SU-DHL-6 (cell line): ENCODE results near the gene LRRC25.

Source experiments
- EZH2phosphoT487 ChIP-seq: fragments of 200-600 bp; sonication (generic), shearing (Covaris generic); conservative IDR thresholded peaks from 2 replicates; pipeline ENCODE4 v1.6.1; 2018; ENCODE audit warnings: mild to moderate bottlenecking, antibody characterized with exemption, low read length, moderate library complexity, mixed read lengths
- TF ChIP-seq, protein P1 (sequence below): fragments of 200-600 bp; sonication (generic); IDR thresholded peaks from one replicate; pipeline ENCODE4 v1.5.1; 2017; ENCODE audit warnings: antibody characterized with exemption, mild to moderate bottlenecking, low read length, moderate library complexity; ENCODE audit not compliant: insufficient read depth, poor library complexity, severe bottlenecking

GRCh38 chr19:18435842-18436670 is 38.6 kb upstream of the LRRC25 start:
- TF ChIP-seq EZH2phosphoT487 = no peak
- TF ChIP-seq, protein P1, sequence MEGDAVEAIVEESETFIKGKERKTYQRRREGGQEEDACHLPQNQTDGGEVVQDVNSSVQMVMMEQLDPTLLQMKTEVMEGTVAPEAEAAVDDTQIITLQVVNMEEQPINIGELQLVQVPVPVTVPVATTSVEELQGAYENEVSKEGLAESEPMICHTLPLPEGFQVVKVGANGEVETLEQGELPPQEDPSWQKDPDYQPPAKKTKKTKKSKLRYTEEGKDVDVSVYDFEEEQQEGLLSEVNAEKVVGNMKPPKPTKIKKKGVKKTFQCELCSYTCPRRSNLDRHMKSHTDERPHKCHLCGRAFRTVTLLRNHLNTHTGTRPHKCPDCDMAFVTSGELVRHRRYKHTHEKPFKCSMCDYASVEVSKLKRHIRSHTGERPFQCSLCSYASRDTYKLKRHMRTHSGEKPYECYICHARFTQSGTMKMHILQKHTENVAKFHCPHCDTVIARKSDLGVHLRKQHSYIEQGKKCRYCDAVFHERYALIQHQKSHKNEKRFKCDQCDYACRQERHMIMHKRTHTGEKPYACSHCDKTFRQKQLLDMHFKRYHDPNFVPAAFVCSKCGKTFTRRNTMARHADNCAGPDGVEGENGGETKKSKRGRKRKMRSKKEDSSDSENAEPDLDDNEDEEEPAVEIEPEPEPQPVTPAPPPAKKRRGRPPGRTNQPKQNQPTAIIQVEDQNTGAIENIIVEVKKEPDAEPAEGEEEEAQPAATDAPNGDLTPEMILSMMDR = no peak
